NB4 (cell line): ENCODE results near the gene CLSTN1.

Experiments used
- DNase-seq: peaks from one replicate; pipeline ENCODE4 v3.0.0; 2010; ENCODE audit warnings: low read depth
- H3K4me3 ChIP-seq: one replicate; pipeline ENCODE4 v1.5.1; 2011; ENCODE audit warnings: mild to moderate bottlenecking, low read depth, low read length, moderate library complexity
- CTCF ChIP-seq: IDR thresholded peaks from one replicate; pipeline ENCODE4 v1.5.1; 2012; ENCODE audit warnings: low read depth, low read length
- MAX ChIP-seq: IDR thresholded peaks from 2 replicates; pipeline ENCODE4 v1.6.1; 2011; ENCODE audit warnings: low read depth, low read length
- MYC ChIP-seq: IDR thresholded peaks from 2 replicates; pipeline ENCODE4 v1.6.1; 2011; ENCODE audit warnings: low read depth, low read length
- POLR2A ChIP-seq: IDR thresholded peaks from 2 replicates; pipeline ENCODE4 v1.6.1; 2011; ENCODE audit warnings: mild to moderate bottlenecking; ENCODE audit not compliant: insufficient read length; ENCODE audit errors: extremely low read depth

The CLSTN1 gene

GRCh38 chr1:9731051-9731537 lies 92.7 kb downstream of the CLSTN1 start:
- TF ChIP-seq CTCF (no peak), MAX (no peak), MYC (no peak), POLR2A (no peak)
- no peak overlapping the region for H3K4me3 ChIP-seq
- DNase-seq = no peak

GRCh38 chr1:9730096-9730901 lies 93.5 kb downstream of the CLSTN1 start:
- H3K4me3 ChIP-seq = no peak overlapping the region
- no peak for DNase-seq
- TF ChIP-seq POLR2A (no peak), MYC (no peak), CTCF (no peak), MAX (no peak)

- no peak for TF ChIP-seq CTCF
- no peak for TF ChIP-seq MYC
- no peak for TF ChIP-seq POLR2A
- no peak for TF ChIP-seq MAX
- no peak for DNase-seq
- no peak overlapping the region for H3K4me3 ChIP-seq
These were observed 94.2 kb downstream of the CLSTN1 start for GRCh38 chr1:9729523-9729922.

DNA sequence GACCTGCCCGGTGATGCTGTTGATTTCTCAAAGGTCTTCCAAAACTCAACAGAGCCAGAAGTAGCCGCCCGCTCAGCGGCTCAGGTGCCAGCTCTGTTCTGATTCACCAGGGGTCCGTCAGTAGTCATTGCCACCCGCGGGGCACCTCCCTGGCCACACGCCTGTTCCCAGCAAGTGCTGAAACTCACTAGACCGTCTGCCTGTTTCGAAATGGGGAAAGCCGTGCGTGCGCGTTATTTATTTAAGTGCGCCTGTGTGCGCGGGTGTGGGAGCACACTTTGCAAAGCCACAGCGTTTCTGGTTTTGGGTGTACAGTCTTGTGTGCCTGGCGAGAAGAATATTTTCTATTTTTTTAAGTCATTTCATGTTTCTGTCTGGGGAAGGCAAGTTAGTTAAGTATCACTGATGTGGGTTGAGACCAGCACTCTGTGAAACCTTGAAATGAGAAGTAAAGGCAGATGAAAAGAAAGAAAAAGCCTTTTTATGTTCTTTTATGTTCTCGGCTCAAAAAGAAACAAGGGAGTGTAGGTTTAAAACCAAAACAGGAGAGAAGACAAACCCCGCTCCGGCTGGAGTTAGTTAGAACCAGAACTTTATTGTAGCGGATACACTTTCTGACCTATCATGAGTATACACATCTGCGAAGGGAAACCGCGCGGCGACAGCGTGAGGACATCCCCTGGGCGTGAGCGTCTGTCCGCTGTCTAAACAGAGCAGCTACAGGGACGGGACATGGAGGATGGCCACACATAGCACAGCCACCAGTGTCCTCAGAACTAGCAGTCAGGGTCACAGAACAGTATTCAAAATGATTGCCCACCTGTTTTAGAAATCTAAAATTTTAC lies 95.1 kb downstream of the CLSTN1 start:
- no peak for TF ChIP-seq CTCF
- TF ChIP-seq MAX = no peak
- TF ChIP-seq MYC = no peak
- no peak for TF ChIP-seq POLR2A

DNA sequence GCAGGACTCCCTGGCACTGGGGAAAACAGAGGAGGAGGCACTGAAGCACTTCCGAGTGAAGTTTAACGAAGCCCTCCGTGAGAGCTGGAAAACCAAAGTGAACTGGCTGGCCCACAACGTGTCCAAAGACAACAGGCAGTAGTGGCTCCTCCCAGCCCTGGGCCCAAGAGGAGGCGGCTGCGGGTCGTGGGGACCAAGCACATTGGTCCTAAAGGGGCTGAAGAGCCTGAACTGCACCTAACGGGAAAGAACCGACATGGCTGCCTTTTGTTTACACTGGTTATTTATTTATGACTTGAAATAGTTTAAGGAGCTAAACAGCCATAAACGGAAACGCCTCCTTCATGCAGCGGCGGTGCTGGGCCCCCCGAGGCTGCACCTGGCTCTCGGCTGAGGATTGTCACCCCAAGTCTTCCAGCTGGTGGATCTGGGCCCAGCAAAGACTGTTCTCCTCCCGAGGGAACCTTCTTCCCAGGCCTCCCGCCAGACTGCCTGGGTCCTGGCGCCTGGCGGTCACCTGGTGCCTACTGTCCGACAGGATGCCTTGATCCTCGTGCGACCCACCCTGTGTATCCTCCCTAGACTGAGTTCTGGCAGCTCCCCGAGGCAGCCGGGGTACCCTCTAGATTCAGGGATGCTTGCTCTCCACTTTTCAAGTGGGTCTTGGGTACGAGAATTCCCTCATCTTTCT lies 96.7 kb downstream of the CLSTN1 start:
- no peak overlapping the region for H3K4me3 ChIP-seq
- TF ChIP-seq MYC (no peak), MAX (no peak), POLR2A (no peak), CTCF (no peak)
- DNase-seq = no peak

More for the DNA sequence above, 95.1 kb downstream of the CLSTN1 start:
- no peak overlapping the region for H3K4me3 ChIP-seq
- DNase-seq = no peak
